HEK293 (cell line): ENCODE data around the gene RRAS.
A peak's percentile ranks its signal among the peaks of the same experiment; 100 is the strongest.

Source experiments
- FEZF1 ChIP-seq: fragments of 450-650 bp; formaldehyde crosslinking; IDR thresholded peaks from 2 replicates; pipeline ENCODE4 v1.5.1; 2016; ENCODE audit warnings: missing biosample characterization, missing genetic modification characterization
- GFI1B ChIP-seq: fragments of 450-650 bp; formaldehyde crosslinking; IDR thresholded peaks from 2 replicates; pipeline ENCODE4 v1.5.1; 2016; ENCODE audit warnings: missing biosample characterization, missing genetic modification characterization
- GLI4 ChIP-seq: fragments of 450-650 bp; formaldehyde crosslinking; IDR thresholded peaks from 2 replicates; pipeline ENCODE4 v1.5.1; 2016; ENCODE audit warnings: missing biosample characterization, missing genetic modification characterization
- MEIS1 ChIP-seq: sonication (generic); formaldehyde crosslinking; IDR thresholded peaks from 2 replicates; pipeline ENCODE4 v1.8.1; 2022; ENCODE audit warnings: missing genetic modification reagents, mild to moderate bottlenecking, borderline replicate concordance
- MZF1 ChIP-seq: fragments of 450-650 bp; formaldehyde crosslinking; IDR thresholded peaks from 2 replicates; pipeline ENCODE4 v1.5.1; 2017; ENCODE audit warnings: missing biosample characterization, missing genetic modification characterization, borderline replicate concordance
- SETDB1 ChIP-seq: IDR thresholded peaks from one replicate; pipeline ENCODE4 v1.6.1; 2017; ENCODE audit warnings: mild to moderate bottlenecking, low read length, moderate library complexity, mixed read lengths; ENCODE audit not compliant: insufficient read length
- SP3 ChIP-seq: fragments of 450-650 bp; formaldehyde crosslinking; IDR thresholded peaks from 2 replicates; pipeline ENCODE4 v1.5.1; 2016; ENCODE audit warnings: missing biosample characterization, missing genetic modification characterization
- TRIM28 ChIP-seq: IDR thresholded peaks from 2 replicates; pipeline ENCODE4 v1.6.1; 2011; ENCODE audit warnings: low read length, control low read depth, borderline replicate concordance
- ZBTB20 ChIP-seq: fragments of 450-650 bp; formaldehyde crosslinking; IDR thresholded peaks from 2 replicates; pipeline ENCODE4 v1.5.1; 2016; ENCODE audit warnings: missing biosample characterization, missing genetic modification characterization
- ZBTB44 ChIP-seq: fragments of 450-650 bp; IDR thresholded peaks from 2 replicates; pipeline ENCODE4 v1.5.1; 2018; ENCODE audit warnings: missing biosample characterization, mild to moderate bottlenecking, missing genetic modification characterization
- ZBTB48 ChIP-seq: fragments of 450-650 bp; formaldehyde crosslinking; IDR thresholded peaks from 2 replicates; pipeline ENCODE4 v1.5.1; 2016; ENCODE audit warnings: missing biosample characterization, missing genetic modification characterization
- ZBTB7A ChIP-seq: fragments of 450-650 bp; formaldehyde crosslinking; IDR thresholded peaks from 2 replicates; pipeline ENCODE4 v1.5.1; 2016; ENCODE audit warnings: low read depth, missing biosample characterization, missing genetic modification characterization
- ZFHX2 ChIP-seq: fragments of 450-650 bp; formaldehyde crosslinking; conservative IDR thresholded peaks from 2 replicates; pipeline ENCODE4 v1.5.1; 2016; ENCODE audit warnings: missing biosample characterization, missing genetic modification characterization
- ZFP3 ChIP-seq: fragments of 450-650 bp; formaldehyde crosslinking; IDR thresholded peaks from 2 replicates; pipeline ENCODE4 v1.5.1; 2016; ENCODE audit warnings: low read depth, missing biosample characterization, missing genetic modification characterization
- ZFP41 ChIP-seq: fragments of 450-650 bp; formaldehyde crosslinking; IDR thresholded peaks from 2 replicates; pipeline ENCODE4 v1.5.1; 2016; ENCODE audit warnings: missing biosample characterization, missing genetic modification characterization, borderline replicate concordance
- ZNF121 ChIP-seq: fragments of 450-650 bp; formaldehyde crosslinking; IDR thresholded peaks from 2 replicates; pipeline ENCODE4 v1.5.1; 2016; ENCODE audit warnings: missing biosample characterization, missing genetic modification characterization
- ZNF146 ChIP-seq: fragments of 450-650 bp; formaldehyde crosslinking; IDR thresholded peaks from 2 replicates; pipeline ENCODE4 v1.5.1; 2016; ENCODE audit warnings: missing biosample characterization, missing genetic modification characterization
- ZNF155 ChIP-seq: fragments of 450-650 bp; formaldehyde crosslinking; IDR thresholded peaks from 2 replicates; pipeline ENCODE4 v1.5.1; 2016; ENCODE audit warnings: missing biosample characterization, missing genetic modification characterization
- ZNF16 ChIP-seq: fragments of 450-650 bp; formaldehyde crosslinking; IDR thresholded peaks from 2 replicates; pipeline ENCODE4 v1.5.1; 2016; ENCODE audit warnings: low read depth, missing biosample characterization, missing genetic modification characterization
- ZNF175 ChIP-seq: fragments of 450-650 bp; formaldehyde crosslinking; IDR thresholded peaks from 2 replicates; pipeline ENCODE4 v1.5.1; 2016; ENCODE audit warnings: missing biosample characterization, missing genetic modification characterization
- ZNF184 ChIP-seq: fragments of 450-650 bp; IDR thresholded peaks from 2 replicates; pipeline ENCODE4 v1.5.1; 2018; ENCODE audit warnings: missing biosample characterization, mild to moderate bottlenecking, missing genetic modification characterization
- ZNF202 ChIP-seq: fragments of 450-650 bp; formaldehyde crosslinking; IDR thresholded peaks from 2 replicates; pipeline ENCODE4 v1.5.1; 2016; ENCODE audit warnings: missing biosample characterization, missing genetic modification characterization, borderline replicate concordance
- ZNF211 ChIP-seq: fragments of 450-650 bp; formaldehyde crosslinking; IDR thresholded peaks from 2 replicates; pipeline ENCODE4 v1.5.1; 2016; ENCODE audit warnings: low read depth, missing biosample characterization, missing genetic modification characterization
- ZNF24 ChIP-seq: fragments of 450-650 bp; formaldehyde crosslinking; IDR thresholded peaks from 2 replicates; pipeline ENCODE4 v1.5.1; 2016; ENCODE audit warnings: missing biosample characterization, missing genetic modification characterization
- ZNF366 ChIP-seq: fragments of 450-650 bp; formaldehyde crosslinking; conservative IDR thresholded peaks from 2 replicates; pipeline ENCODE4 v1.5.1; 2016; ENCODE audit warnings: missing biosample characterization, missing genetic modification characterization
- ZNF426 ChIP-seq: fragments of 450-650 bp; formaldehyde crosslinking; IDR thresholded peaks from 2 replicates; pipeline ENCODE4 v1.5.1; 2017; ENCODE audit warnings: missing biosample characterization, missing genetic modification characterization, mild to moderate bottlenecking, inconsistent platforms, moderate library complexity
- ZNF530 ChIP-seq: fragments of 450-650 bp; formaldehyde crosslinking; IDR thresholded peaks from 2 replicates; pipeline ENCODE4 v1.5.1; 2016; ENCODE audit warnings: low read depth, missing biosample characterization, missing genetic modification characterization
- ZNF558 ChIP-seq: fragments of 450-650 bp; formaldehyde crosslinking; IDR thresholded peaks from 2 replicates; pipeline ENCODE4 v1.5.1; 2016; ENCODE audit warnings: missing biosample characterization, missing genetic modification characterization
- ZNF560 ChIP-seq: fragments of 450-650 bp; formaldehyde crosslinking; IDR thresholded peaks from 2 replicates; pipeline ENCODE4 v1.5.1; 2017; ENCODE audit warnings: missing biosample characterization, missing genetic modification characterization, borderline replicate concordance
- ZNF561 ChIP-seq: fragments of 450-650 bp; IDR thresholded peaks from 2 replicates; pipeline ENCODE4 v1.5.1; 2018; ENCODE audit warnings: missing biosample characterization, missing genetic modification characterization, borderline replicate concordance
- ZNF600 ChIP-seq: fragments of 450-650 bp; formaldehyde crosslinking; IDR thresholded peaks from 2 replicates; pipeline ENCODE4 v1.5.1; 2016; ENCODE audit warnings: missing biosample characterization, missing genetic modification characterization
- ZNF664 ChIP-seq: fragments of 450-650 bp; formaldehyde crosslinking; IDR thresholded peaks from 2 replicates; pipeline ENCODE4 v1.5.1; 2016; ENCODE audit warnings: missing biosample characterization, missing genetic modification characterization
- ZNF670 ChIP-seq: fragments of 450-650 bp; formaldehyde crosslinking; IDR thresholded peaks from 2 replicates; pipeline ENCODE4 v1.5.1; 2016; ENCODE audit warnings: missing biosample characterization, missing genetic modification characterization, low read depth
- ZNF692 ChIP-seq: fragments of 450-650 bp; formaldehyde crosslinking; IDR thresholded peaks from 2 replicates; pipeline ENCODE4 v1.5.1; 2016; ENCODE audit warnings: missing biosample characterization, missing genetic modification characterization
- ZNF768 ChIP-seq: fragments of 450-650 bp; formaldehyde crosslinking; IDR thresholded peaks from 2 replicates; pipeline ENCODE4 v1.5.1; 2018; ENCODE audit warnings: missing biosample characterization, mild to moderate bottlenecking, missing genetic modification characterization
- ZNF776 ChIP-seq: fragments of 450-650 bp; formaldehyde crosslinking; IDR thresholded peaks from 2 replicates; pipeline ENCODE4 v1.5.0; 2017; ENCODE audit warnings: missing biosample characterization, missing genetic modification characterization, borderline replicate concordance
- ZNF843 ChIP-seq: fragments of 450-650 bp; formaldehyde crosslinking; IDR thresholded peaks from 2 replicates; pipeline ENCODE4 v1.5.1; 2016; ENCODE audit warnings: missing biosample characterization, missing genetic modification characterization
- ZSCAN23 ChIP-seq: fragments of 450-650 bp; formaldehyde crosslinking; IDR thresholded peaks from 2 replicates; pipeline ENCODE4 v1.5.1; 2016; ENCODE audit warnings: missing biosample characterization, missing genetic modification characterization
- ZXDB ChIP-seq: fragments of 450-650 bp; formaldehyde crosslinking; IDR thresholded peaks from 2 replicates; pipeline ENCODE4 v1.5.1; 2016; ENCODE audit warnings: missing biosample characterization, missing genetic modification characterization

RRAS gene

GRCh38 chr19:49590071-49590970, 49.6 kb downstream of the RRAS start (continued):
- no peak; the same call in 1 of the 2 replicates for TF ChIP-seq ZNF24
- TF ChIP-seq FEZF1 (tag by site-specific recombination), result no peak
- TF ChIP-seq ZBTB7A, result peak; percentile 75; the same call in 1 of the 2 replicates
- peak; percentile 77 for TF ChIP-seq ZBTB20 (tag by site-specific recombination)
- peak; percentile 66 for TF ChIP-seq ZNF561 (tag by site-specific recombination)
- no peak for TF ChIP-seq ZNF776 (tag by site-specific recombination)
- no peak for TF ChIP-seq ZNF155 (tag by site-specific recombination)
- no peak for TF ChIP-seq TRIM28
- peak; percentile 89 for TF ChIP-seq SP3 (tag by site-specific recombination)
- peak; percentile 20; the same call in 1 of the 2 replicates for TF ChIP-seq ZFHX2 (tag by site-specific recombination)
- no peak for TF ChIP-seq ZNF426 (tag by site-specific recombination)
- TF ChIP-seq ZXDB (tag by site-specific recombination), result peak; percentile 89
- TF ChIP-seq ZFP3 (tag by site-specific recombination), result no peak
- no peak for TF ChIP-seq ZNF202
- no peak for TF ChIP-seq ZNF768
- TF ChIP-seq ZNF670 (tag by site-specific recombination), result no peak
- peak; percentile 68 for TF ChIP-seq ZNF366 (tag by site-specific recombination)
- no peak for TF ChIP-seq ZNF664 (tag by site-specific recombination)
- no peak for TF ChIP-seq ZNF560 (tag by site-specific recombination)
- no peak for TF ChIP-seq ZNF558 (tag by site-specific recombination)
- no peak for TF ChIP-seq ZFP41 (tag by site-specific recombination)
- TF ChIP-seq ZNF211 (tag by site-specific recombination), result no peak
- TF ChIP-seq SETDB1, result no peak
- no peak for TF ChIP-seq ZNF121
- no peak for TF ChIP-seq ZNF16 (tag by site-specific recombination)
- peak; percentile 59; the same call in 1 of the 2 replicates for TF ChIP-seq MZF1 (tag by site-specific recombination)
- no peak for TF ChIP-seq MEIS1
- TF ChIP-seq ZNF692, result peak; percentile 42; the same call in 1 of the 2 replicates
- 0 out of 2 replicates have a peak, but pooled peaks have one; percentile 60 for TF ChIP-seq ZBTB48
- no peak for TF ChIP-seq ZNF175
- no peak for TF ChIP-seq GLI4
- no peak for TF ChIP-seq GFI1B (tag by site-specific recombination)
- no peak for TF ChIP-seq ZNF530 (tag by site-specific recombination)
- TF ChIP-seq ZNF184 (tag by site-specific recombination), result no peak
- no peak for TF ChIP-seq ZSCAN23
- no peak for TF ChIP-seq ZNF146
- no peak for TF ChIP-seq ZBTB44 (tag by site-specific recombination)
- 0 out of 2 replicates have a peak, but pooled peaks have one; percentile 48 for TF ChIP-seq ZNF600 (tag by site-specific recombination)
- no peak; the same call in 1 of the 2 replicates for TF ChIP-seq ZNF843 (tag by site-specific recombination)
